Gastroesophageal sphincter (tissue), 3 donors: Measurements from ENCODE around the gene SRRT.

ENCODE experiments used
- CTCF ChIP-seq, 4 experiments: fragments of 200-600 bp in 2 of 4; fragments of 450-650 bp in 2 of 4; sonication (generic) in 1 of 4; IDR thresholded peaks; one replicate each; pipeline ENCODE4 v1.5.1; 2017 to 2019; ENCODE audit warnings: antibody characterized with exemption in 4 of 4, mild to moderate bottlenecking in 2 of 4, moderate library complexity in 2 of 4
- EP300 ChIP-seq: sonication (generic); formaldehyde crosslinking; IDR thresholded peaks from one replicate; pipeline ENCODE4 v1.6.1; 2017; ENCODE audit warnings: antibody characterized with exemption, mild to moderate bottlenecking
- POLR2A ChIP-seq, 2 donors: fragments of 450-650 bp; IDR thresholded peaks; one replicate each; pipeline ENCODE4 v1.6.1; 2017; ENCODE audit warnings: antibody characterized with exemption in 2 of 2, mild to moderate bottlenecking in 2 of 2, moderate library complexity in 1 of 2
- POLR2AphosphoS5 ChIP-seq: sonication (generic); formaldehyde crosslinking; IDR thresholded peaks from one replicate; pipeline ENCODE4 v1.6.1; 2017; ENCODE audit warnings: antibody characterized with exemption

GRCh38 chr7:100890653-100891567 is 16.0 kb downstream of the SRRT start:
- TF ChIP-seq CTCF (IDR thresholded peaks at IDR 0.05) (no peak), POLR2A (IDR thresholded peaks at IDR 0.05) (no peak), EP300 (no peak), POLR2AphosphoS5 (no peak)
